Lung (tissue), 12 donors: ENCODE data around the gene SPINK13. TPM values are rescaled to one million over a fixed set of nuclear protein-coding genes. Genes with fewer than 3 reads are reported as not detected.

Experiments used
- ATAC-seq: fragments of 200-7000 bp; cut with Tn5 transposase; one replicate; pipeline ENCODE4 v1.9.1; 2020; ENCODE audit warnings: moderate number of reproducible peaks; ENCODE audit not compliant: insufficient read depth, low FRiP score
- DNase-seq, 3 donors: peaks; one replicate each; pipeline ENCODE4 v3.0.0-alpha.2; 2013 to 2017
- H3K27ac ChIP-seq, 2 donors: one replicate each; pipeline ENCODE4 v1.5.1; 2013; ENCODE audit warnings: mild to moderate bottlenecking in 2 of 2, moderate library complexity in 2 of 2, control low read depth in 1 of 2, inconsistent platforms in 1 of 2, low read depth in 1 of 2, low read length in 1 of 2
- H3K27me3 ChIP-seq, 3 donors: one replicate each; pipeline ENCODE4 v1.5.1; 2013; ENCODE audit warnings: low read length in 2 of 3; ENCODE audit not compliant: control insufficient read depth in 3 of 3, insufficient read depth in 3 of 3
- H3K36me3 ChIP-seq, 4 donors: one replicate each; pipeline ENCODE4 v1.5.1; 2013; ENCODE audit warnings: low read length in 4 of 4, mild to moderate bottlenecking in 1 of 4, moderate library complexity in 1 of 4; ENCODE audit not compliant: control insufficient read depth in 4 of 4, insufficient read depth in 4 of 4
- H3K4me1 ChIP-seq, 5 donors: one replicate each; pipeline ENCODE4 v1.5.1; 2013; ENCODE audit warnings: low read length in 5 of 5, mild to moderate bottlenecking in 2 of 5, moderate library complexity in 1 of 5; ENCODE audit not compliant: control insufficient read depth in 5 of 5, insufficient read depth in 5 of 5
- H3K4me3 ChIP-seq: one replicate; pipeline ENCODE4 v1.5.1; 2013; ENCODE audit warnings: mild to moderate bottlenecking, control low read depth, moderate library complexity
- H3K9ac ChIP-seq, 2 donors: one replicate each; pipeline ENCODE4 v1.5.1; 2013; ENCODE audit warnings: low read length in 2 of 2, control low read depth in 1 of 2; ENCODE audit not compliant: insufficient read depth in 1 of 2
- H3K9me3 ChIP-seq, 4 donors: one replicate each; pipeline ENCODE4 v1.5.1; 2013; ENCODE audit warnings: low read length in 3 of 4, mild to moderate bottlenecking in 1 of 4, moderate library complexity in 1 of 4; ENCODE audit not compliant: control insufficient read depth in 4 of 4, insufficient read depth in 3 of 4
- CTCF ChIP-seq: IDR thresholded peaks from 2 replicates; pipeline ENCODE4 v1.5.1; 2012; ENCODE audit warnings: mild to moderate bottlenecking; ENCODE audit errors: control extremely low read depth, extremely low read depth
- WGBS, 2 donors: extraction: QIAGEN DNeasy Blood & Tissue Kit; methylation state at CpG; one replicate each; pipeline ENCODE4 v1.1.7; 2013; 5-methylcytosine and 5-hydroxymethylcytosine counted together
- polyA plus RNA-seq, 2 donors: library from polyadenylated mRNA; stranded (reverse); fragments of 200-250 nt; gene quantifications; one replicate each; pipeline ENCODE4 v1.2.1, GENCODE V29; 2013
- total RNA-seq, 2 donors: library from RNA; depleted of rRNA in 1 of 2; stranded (reverse); fragments of >200 nt in 1 of 2; gene quantifications; one replicate each; pipeline ENCODE4 v1.2.1, GENCODE V29; 2014 to 2021
- donor health status: control.
- donor health status: control.
- donor health status: Bipolar disorder and iron deficiency.
- donor health status: healthy.
- donor health status: DM: yes; HTN: yes; CAD: no.

The SPINK13 gene
- total and polyA plus RNA-seq, 4 donors = not detected

- H3K4me1 ChIP-seq = no peaks in the 10 kb centered on the region
- DNase-seq (no peak), ATAC-seq (no peak)
- H3K9me3 ChIP-seq = peaks cover 0 to 2% (median 0%) of the 10 kb centered on the region in 4 donors
- WGBS, 2 donors = 79 to 84% methylated on average over 3 of the region's 3 CpGs
- H3K27me3 ChIP-seq = no peaks in the 10 kb centered on the region
- peaks cover 0 to 1% (median 0%) of the 10 kb centered on the region in 4 donors for H3K36me3 ChIP-seq
- no peak overlapping the region for H3K4me3 ChIP-seq
- no peak for TF ChIP-seq CTCF
- H3K27ac ChIP-seq = no peak overlapping the region
- H3K9ac ChIP-seq = no peak overlapping the region
These were observed 40.4 kb downstream of the SPINK13 start for GRCh38 chr5:148309019-148309418.

GRCh38 chr5:148309746-148310145 is 41.2 kb downstream of the SPINK13 start:
- H3K9ac ChIP-seq = no peak overlapping the region
- DNase-seq (no peak), ATAC-seq (no peak)
- TF ChIP-seq CTCF = no peak
- H3K4me1 ChIP-seq = no peaks in the 10 kb centered on the region
- peaks cover 0 to 2% (median 0%) of the 10 kb centered on the region in 4 donors for H3K9me3 ChIP-seq
- peaks cover 0 to 1% (median 0%) of the 10 kb centered on the region in 4 donors for H3K36me3 ChIP-seq
- no peaks in the 10 kb centered on the region for H3K27me3 ChIP-seq
- H3K4me3 ChIP-seq = no peak overlapping the region
- no peak overlapping the region for H3K27ac ChIP-seq

- DNase-seq = no peak
- H3K9ac ChIP-seq = no peak overlapping the region
- no peak for TF ChIP-seq CTCF
- peaks cover 0 to 1% (median 0%) of the 10 kb centered on the region in 4 donors for H3K36me3 ChIP-seq
- no peak for ATAC-seq
- peaks cover 0 to 2% (median 0%) of the 10 kb centered on the region in 5 donors for H3K4me1 ChIP-seq
- no peak overlapping the region for H3K4me3 ChIP-seq
- 73 to 85% methylated on average over 3 of the region's 3 CpGs for WGBS, 2 donors
- H3K27me3 ChIP-seq = no peaks in the 10 kb centered on the region
- no peak overlapping the region for H3K27ac ChIP-seq
- H3K9me3 ChIP-seq = peaks cover 0 to 2% (median 0%) of the 10 kb centered on the region in 4 donors
These were observed 42.9 kb downstream of the SPINK13 start for GRCh38 chr5:148311484-148311883.

- Histone ChIP-seq H3K4me1 (peaks cover 0 to 2% (median 0%) of the 10 kb centered on the region in 5 donors), H3K9ac (no peak within 1 kb of the TSS), H3K27me3 (no peaks in the 10 kb centered on the region), H3K4me3 (no peak within 1 kb of the TSS), H3K27ac (no peak within 1 kb of the TSS), H3K9me3 (peaks cover 0 to 2% (median 0%) of the 10 kb centered on the region in 4 donors), H3K36me3 (peaks cover 0 to 1% (median 0%) of the 10 kb centered on the region in 4 donors)
- 78 to 81% methylated on average over 3 of the region's 3 CpGs for WGBS, 2 donors
- no peak for TF ChIP-seq CTCF
- no peak for ATAC-seq
- no peak for DNase-seq
These were observed 43.6 kb downstream of the SPINK13 start, which contains the start of gene SPINK7 for GRCh38 chr5:148312153-148312552. Gene SPINK7, plus strand, starts transcription at chr5:148312423. Its CDS starts 61 bp downstream, at chr5:148312484.
